HCT116 (cell line): ENCODE measurements around the gene DUSP16. TPM values are rescaled to one million over a fixed set of nuclear protein-coding genes. Genes with fewer than 3 reads are reported as not detected.

Experiments
- ATAC-seq: fragments of 200-7000 bp; cut with Tn5 transposase; 2 replicates; pipeline ENCODE4 v1.9.1; 2020; ENCODE audit warnings: mild to moderate bottlenecking, moderate library complexity
- Bru-seq: library from RNA; stranded (reverse); fragments of 400-500 nt; gene quantifications from one replicate; lab custom pipeline; 2021; lab: Mats Ljungman, UMichigan
- BruChase-seq, 2 experiments: library from RNA; stranded (reverse); fragments of 400-500 nt; gene quantifications; one replicate each; lab custom pipeline; 2021; lab: Mats Ljungman, UMichigan
- BruUV-seq: library from RNA; stranded (reverse); fragments of 400-500 nt; replicated peaks from 2 replicates; lab custom pipeline; 2021; lab: Mats Ljungman, UMichigan
- CTCF ChIA-PET: fragments of 300-600 bp; sonication (Branson Sonifier 250); formaldehyde crosslinking; loops from one replicate; lab custom pipeline; 2021; ENCODE audit warnings: antibody characterized with exemption; lab: Charles Lee
- POLR2A ChIA-PET: fragments of 300-600, 350-600 bp; sonication (Branson Sonifier 250); formaldehyde crosslinking; loops from one replicate; lab custom pipeline; 2021; ENCODE audit warnings: antibody characterized with exemption; lab: Charles Lee
- RAD21 ChIA-PET, 2 experiments: fragments of 300-600 bp; sonication (Branson Sonifier 250); formaldehyde crosslinking; loops; one replicate each; lab custom pipeline; 2023; ENCODE audit warnings: low total read pairs in 2 of 2; ENCODE audit not compliant: uncharacterized antibody in 2 of 2, unreplicated experiment in 2 of 2, low non-redundant PET in 1 of 2; lab: Charles Lee
- DNase-seq: peaks from one replicate; pipeline ENCODE4 v3.0.0-alpha.2; 2010; ENCODE audit warnings: low read depth, low spot score
- H2AFZ ChIP-seq: fragments of 200-600 bp; shearing (Covaris generic), sonication (generic); 2 replicates; pipeline ENCODE4 v1.6.1; 2017; ENCODE audit warnings: low read depth, mixed run types, mixed read lengths, antibody characterized with exemption, low read length; ENCODE audit not compliant: poor library complexity, severe bottlenecking
- H3K27ac ChIP-seq: 2 replicates; pipeline ENCODE4 v1.5.1; 2012; ENCODE audit warnings: low read depth, low read length
- H3K27me3 ChIP-seq: fragments of 200-600 bp; sonication (generic); 2 replicates; pipeline ENCODE4 v1.6.1; 2016; ENCODE audit warnings: mixed run types, low read length, mixed read lengths; ENCODE audit not compliant: insufficient read depth
- H3K36me3 ChIP-seq, 2 experiments: fragments of 200-500 bp in 1 of 2; fragments of 200-600 bp in 1 of 2; sonication (Bioruptor generic) in 1 of 2; sonication (generic) in 1 of 2; 2 replicates each; pipeline versions ENCODE4 v1.5.1 to v1.6.1; 2014 to 2016; ENCODE audit warnings: low read length in 2 of 2, inconsistent platforms in 1 of 2, mixed read lengths in 1 of 2, mixed run types in 1 of 2; ENCODE audit not compliant: insufficient read depth in 2 of 2, control insufficient read depth in 1 of 2
- H3K4me1 ChIP-seq, 2 experiments: fragments of 200-600 bp in 1 of 2; sonication (generic) in 1 of 2; 2 replicates each; pipeline versions ENCODE4 v1.5.1 to v1.6.1; 2012 to 2017; ENCODE audit warnings: low read length in 2 of 2, inconsistent platforms in 1 of 2, mild to moderate bottlenecking in 1 of 2, mixed read lengths in 1 of 2, mixed run types in 1 of 2, moderate library complexity in 1 of 2; ENCODE audit not compliant: insufficient read depth in 2 of 2, control insufficient read depth in 1 of 2
- H3K4me2 ChIP-seq: fragments of 200-600 bp; sonication (generic); 2 replicates; pipeline ENCODE4 v1.6.1; 2017; ENCODE audit warnings: mixed run types, low read length, mixed read lengths
- H3K4me3 ChIP-seq, 2 experiments: fragments of 200-600 bp in 1 of 2; sonication (generic) in 1 of 2; replicated peaks in 1 of 2; 2 replicates each; pipeline ENCODE4 v1.5.1; 2011 to 2016; ENCODE audit warnings: low read length in 2 of 2, control low read depth in 1 of 2, low read depth in 1 of 2, mild to moderate bottlenecking in 1 of 2, mixed read lengths in 1 of 2, mixed run types in 1 of 2
- H3K79me2 ChIP-seq: fragments of 200-600 bp; sonication (generic); 2 replicates; pipeline ENCODE4 v1.6.1; 2017; ENCODE audit warnings: mild to moderate bottlenecking, mixed run types, low read length, moderate library complexity, mixed read lengths; ENCODE audit not compliant: insufficient read depth
- H3K9ac ChIP-seq: fragments of 200-600 bp; sonication (generic); 2 replicates; pipeline ENCODE4 v1.6.1; 2016; ENCODE audit warnings: low read length, mixed read lengths
- H3K9me2 ChIP-seq: fragments of 200-600 bp; sonication (generic), shearing (Covaris generic); 2 replicates; pipeline ENCODE4 v1.6.1; 2017; ENCODE audit warnings: mixed run types, mild to moderate bottlenecking, moderate library complexity; ENCODE audit not compliant: insufficient read depth
- H3K9me3 ChIP-seq, 2 experiments: fragments of 200-500 bp in 1 of 2; fragments of 200-600 bp in 1 of 2; sonication (Bioruptor generic) in 1 of 2; sonication (generic) in 1 of 2; 2 replicates each; pipeline ENCODE4 v1.6.1; 2014 to 2017; ENCODE audit warnings: low read length in 2 of 2, mixed read lengths in 2 of 2, inconsistent platforms in 1 of 2, low read depth in 1 of 2, mild to moderate bottlenecking in 1 of 2, mixed run types in 1 of 2, moderate library complexity in 1 of 2; ENCODE audit not compliant: control insufficient read depth in 1 of 2, insufficient read depth in 1 of 2
- H4K20me1 ChIP-seq: fragments of 200-600 bp; sonication (generic), shearing (Covaris generic); 2 replicates; pipeline ENCODE4 v1.6.1; 2017; ENCODE audit warnings: mixed run types, mild to moderate bottlenecking, moderate library complexity; ENCODE audit not compliant: insufficient read depth
- CTCF ChIP-seq, 3 experiments: fragments of 200-600 bp in 1 of 3; sonication (generic) in 1 of 3; IDR thresholded peaks in 2 of 3; conservative IDR thresholded peaks in 1 of 3; 2 replicates each; pipeline ENCODE4 v1.5.1; 2012 to 2017; ENCODE audit warnings: low read depth in 2 of 3, low read length in 2 of 3, antibody characterized with exemption in 1 of 3, borderline replicate concordance in 1 of 3, control low read depth in 1 of 3, mild to moderate bottlenecking in 1 of 3, mixed read lengths in 1 of 3, mixed run types in 1 of 3, moderate library complexity in 1 of 3; ENCODE audit not compliant: insufficient read depth in 1 of 3
- EGR1 ChIP-seq: IDR thresholded peaks from 2 replicates; pipeline ENCODE4 v1.6.1; 2012; ENCODE audit warnings: low read depth
- JUND ChIP-seq: IDR thresholded peaks from 2 replicates; pipeline ENCODE4 v1.6.1; 2012
- POLR2A ChIP-seq: IDR thresholded peaks from 2 replicates; pipeline ENCODE4 v1.7.0; 2011; ENCODE audit warnings: borderline replicate concordance; ENCODE audit not compliant: insufficient read depth, insufficient read length; ENCODE audit errors: extremely low read depth
- POLR2AphosphoS5 ChIP-seq: IDR thresholded peaks from 2 replicates; pipeline ENCODE4 v1.6.1; 2011; ENCODE audit warnings: mild to moderate bottlenecking, low read depth, low read length, moderate library complexity
- intact Hi-C: fragments of 100-400 bp; cut with micrococcal nuclease; formaldehyde crosslinking; loops from 2 replicates; pipeline ENCODE4 v1.10.0; 2022
- long read RNA-seq: library from polyadenylated mRNA; unstranded; transcript quantifications from one replicate; pipeline ENCODE4 v2.0.0, GENCODE V29; 2021; ENCODE audit not compliant: unreplicated experiment
- polyA plus RNA-seq: library from polyadenylated mRNA; unstranded; fragments of >200 nt; gene quantifications from 2 replicates; pipeline ENCODE4 v1.2.1, GENCODE V29; 2012; ENCODE audit warnings: missing spikeins
- total RNA-seq: library from RNA; stranded (reverse); gene quantifications from one replicate; pipeline ENCODE4 v1.2.1, GENCODE V29; 2021; ENCODE audit not compliant: unreplicated experiment

DUSP16 gene
- total RNA-seq = 13.4 TPM
- polyA plus RNA-seq = 7.4 and 7.7 TPM in 2 replicates
- percentile 69 among the genes with signal in this experiment for Bru-seq, nascent RNA
- percentile 69 among the genes with signal in this experiment for BruChase-seq, experiment 1, labeled RNA remaining after a 6-hour chase
- BruChase-seq, experiment 2, labeled RNA remaining after a 2-hour chase = percentile 70 among the genes with signal in this experiment
- long read RNA-seq, full-length matches to known transcripts = 4 of 7 reads
- long read RNA-seq, partial matches to known transcripts = 0 of 7 reads
- long read RNA-seq, other reads (novel, unspliced or antisense) = 3 of 7 reads

- H3K4me1 ChIP-seq = peaks cover 16 to 24% of the 10 kb centered on the region in 2 experiments
- DNase-seq (peak; percentile 72), ATAC-seq (peak; percentile 89)
- RAD21 ChIA-PET = interaction anchor here in 1 of 2 experiments (0.7 kb wide), 1 partner anchor 24 kb away, joined by 4 read pairs; no protein-coding TSS in a partner anchor
- peak within 1 kb of the TSS; percentile 89 for H3K27ac ChIP-seq
- no peaks in the 10 kb centered on the region for H4K20me1 ChIP-seq
- intact Hi-C loops = loop anchor here (2.0 to 10.0 kb wide), 3 partner anchors 48 to 142 kb away; partner anchors contain the start of gene CREBL2
- BruUV-seq = no TSS peak
- H2AFZ ChIP-seq = peak within 1 kb of the TSS; percentile 37
- peak; percentile 46 for TF ChIP-seq POLR2A
- peak; percentile 80 for TF ChIP-seq POLR2AphosphoS5
- no peak for TF ChIP-seq JUND
- TF ChIP-seq CTCF (IDR thresholded peaks at IDR 0.05 in 2 of 3, conservative IDR thresholded peaks at IDR 0.05 in 1 of 3; ENCODE audit: borderline replicate concordance in 1 of 3, insufficient read depth in 1 of 3, low read depth in 2 of 3, low read length in 2 of 3) = no peak
- peak; percentile 34; the same call in 1 of the 2 replicates for TF ChIP-seq EGR1
- H3K4me2 ChIP-seq = peak within 1 kb of the TSS; percentile 93
- peaks cover 22% of the 10 kb centered on the region for H3K79me2 ChIP-seq
- H3K9me2 ChIP-seq = no peaks in the 10 kb centered on the region
- no peaks in the 10 kb centered on the region for H3K36me3 ChIP-seq
- H3K4me3 ChIP-seq = peak within 1 kb of the TSS; percentile 75 to 83
- H3K9me3 ChIP-seq = no peaks in the 10 kb centered on the region; a peak in 1 of 4 replicates
- H3K9ac ChIP-seq = peak within 1 kb of the TSS; percentile 86
- no peaks in the 10 kb centered on the region for H3K27me3 ChIP-seq
- CTCF ChIA-PET = interaction anchor here (0.6 to 1.8 kb wide), 5 partner anchors 9 to 432 kb away, joined by 3 to 6 read pairs (median 5); no protein-coding TSS in a partner anchor
- POLR2A ChIA-PET = interaction anchor here (0.9 kb wide), 1 partner anchor 14 kb away, joined by 3 read pairs; no protein-coding TSS in a partner anchor
Observed at GRCh38 chr12:12562585-12563261, at the start of gene DUSP16. Gene DUSP16 (minus strand): TSS chr12:12562863. CDS start chr12:12521098, 41,765 bp downstream.
